ENCODE data around the gene RBM14. TPM values are rescaled to one million over a fixed set of nuclear protein-coding genes. Genes with fewer than 3 reads are reported as not detected.

RBM14 gene
- total and polyA plus RNA-seq, 9 of the 15 experiments (the other 6 are each of a cell fraction or from before 2014, with no cell fraction given), result 5.5 to 131 (median 42.6) TPM

DNA sequence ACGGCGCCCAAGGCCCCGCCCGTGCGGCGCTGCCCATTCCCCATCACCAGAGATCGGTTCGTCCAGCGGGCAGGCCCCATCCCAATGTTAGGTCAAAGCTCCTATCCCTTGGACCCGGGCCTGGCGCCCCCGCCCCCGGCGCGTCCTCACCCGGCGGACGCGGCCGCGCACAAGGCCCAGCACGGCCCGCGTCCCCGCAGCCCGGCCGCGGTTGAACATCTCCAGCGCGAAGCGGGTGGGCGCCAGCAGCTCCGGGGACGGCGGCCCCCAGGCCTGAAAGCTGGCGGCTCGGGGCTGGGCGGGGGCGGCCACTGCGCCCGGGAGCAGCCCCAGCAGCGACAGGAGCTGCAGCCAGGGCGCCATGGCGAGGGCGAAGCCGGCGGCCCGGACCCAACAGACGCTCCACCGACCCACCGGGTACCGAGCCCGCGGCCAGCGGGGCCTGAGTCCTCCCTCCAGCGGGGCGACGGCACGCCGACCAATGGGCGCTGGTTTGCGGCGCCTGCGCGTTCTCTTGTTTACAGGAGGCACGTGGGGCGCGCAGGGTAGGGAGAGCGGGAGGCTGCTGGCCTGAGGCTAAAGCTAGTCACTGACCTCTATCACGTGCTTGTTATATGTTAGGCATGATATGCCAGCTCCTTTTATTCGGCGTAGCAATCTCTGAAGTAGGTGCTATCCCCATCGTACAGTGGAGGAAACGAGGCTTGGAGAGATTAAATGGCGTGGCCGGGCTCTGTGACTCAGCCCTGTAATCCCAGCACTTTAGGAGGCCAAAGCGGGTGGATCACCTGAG, 48.1 kb upstream of the RBM14 start, which contains the start of gene CTSF (continued):
- TF ChIP-seq DIDO1 (tag; IDR thresholded peaks at IDR 0.05; ENCODE audit: low read depth), result no peak
- no peak for TF ChIP-seq ELF2 (CRISPR knock-in tag; IDR thresholded peaks at IDR 0.05)
- TF ChIP-seq MECOM (CRISPR knock-in tag; IDR thresholded peaks at IDR 0.05), result no peak
- no peak for TF ChIP-seq TRIM24 (IDR thresholded peaks at IDR 0.05)
- TF ChIP-seq ATF1 (CRISPR knock-in tag; IDR thresholded peaks at IDR 0.05), result no peak
- peak; percentile 36; the same call in 1 of the 2 replicates for TF ChIP-seq ATF1 (tag; IDR thresholded peaks at IDR 0.05)
- no peak for TF ChIP-seq DPF2 (IDR thresholded peaks at IDR 0.05)
- no peak for TF ChIP-seq ZNF707 (CRISPR knock-in tag; conservative IDR thresholded peaks at IDR 0.05)
- no peak for TF ChIP-seq THAP12 (CRISPR knock-in tag; IDR thresholded peaks at IDR 0.05)
- TF ChIP-seq ZNF318 (IDR thresholded peaks at IDR 0.05; ENCODE audit: borderline replicate concordance in 1 of 2, low read depth in 1 of 2), result no peak
- no peak for TF ChIP-seq BACH1 (tag; IDR thresholded peaks at IDR 0.05)
- TF ChIP-seq TEAD2 (tag; IDR thresholded peaks at IDR 0.05), result no peak
- TF ChIP-seq ZNF212 (CRISPR knock-in tag; IDR thresholded peaks at IDR 0.05), result no peak
- TF ChIP-seq ZNF507 (tag; conservative IDR thresholded peaks at IDR 0.05), result no peak
- TF ChIP-seq PHF20 (IDR thresholded peaks at IDR 0.05; ENCODE audit: partially characterized antibody), result no peak
- no peak for TF ChIP-seq POLR2B (IDR thresholded peaks at IDR 0.05; ENCODE audit: low read depth, partially characterized antibody)
- no peak for TF ChIP-seq ZNF316 (IDR thresholded peaks at IDR 0.05)
- TF ChIP-seq CTCF (IDR thresholded peaks at IDR 0.05 in 2 of 3, conservative IDR thresholded peaks at IDR 0.05 in 1 of 3; ENCODE audit: insufficient read depth in 2 of 3, low read depth in 1 of 3, low read length in 3 of 3), result no peak

All from K562 (cell line).